Suppressor macrophage (primary cell): ENCODE results near the gene BST1.
"Not testable (repeated sequence)": the region's sequence is repeated elsewhere in the genome, so short reads cannot be mapped to it uniquely, and the experiment has no call there.

Source experiments
- DNase-seq, 4 experiments: peaks; one replicate each; pipeline ENCODE4 v3.0.0-alpha.2; 2020 to 2022

The BST1 gene

DNA sequence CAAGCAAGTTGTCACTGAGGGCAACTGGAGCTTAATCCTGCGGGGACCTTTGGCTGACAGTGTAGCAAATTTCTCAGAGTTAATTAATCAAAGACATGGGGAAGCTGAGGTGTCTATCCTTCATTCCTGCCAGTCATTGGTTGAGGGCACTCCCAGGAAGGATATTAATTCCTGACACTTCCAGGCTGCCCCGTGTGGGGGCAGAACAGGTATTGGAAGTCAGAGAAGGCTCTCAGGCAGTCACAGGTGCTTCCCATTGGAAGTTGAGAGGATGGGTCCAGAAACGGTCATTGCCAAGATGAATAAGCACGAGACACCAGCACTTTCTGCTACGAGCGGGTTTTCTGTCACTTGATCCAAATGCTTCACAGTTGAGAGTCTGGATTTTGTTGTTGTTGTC is 46.1 kb downstream of the BST1 start:
- DNase-seq = no peak

DNA sequence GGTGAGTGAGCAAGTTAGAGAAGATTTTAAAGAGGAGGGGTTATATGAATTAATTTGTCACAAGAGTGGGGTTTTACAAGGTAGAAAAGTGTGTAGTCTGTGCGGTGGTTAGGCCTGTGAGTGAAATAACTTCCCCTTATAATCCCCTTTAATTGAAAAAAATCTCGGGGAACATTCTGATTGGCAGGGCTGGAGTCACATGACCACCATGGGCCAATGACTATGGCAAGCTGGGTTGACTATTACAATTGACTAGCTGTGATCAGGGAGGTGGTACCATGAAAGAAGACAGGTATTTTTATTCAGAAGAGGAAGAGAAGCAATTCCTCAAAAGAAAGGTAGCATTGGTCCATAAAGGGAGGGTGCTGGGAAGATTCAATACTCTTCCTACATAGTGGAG is 48.3 kb downstream of the BST1 start:
- no peak for DNase-seq

DNA sequence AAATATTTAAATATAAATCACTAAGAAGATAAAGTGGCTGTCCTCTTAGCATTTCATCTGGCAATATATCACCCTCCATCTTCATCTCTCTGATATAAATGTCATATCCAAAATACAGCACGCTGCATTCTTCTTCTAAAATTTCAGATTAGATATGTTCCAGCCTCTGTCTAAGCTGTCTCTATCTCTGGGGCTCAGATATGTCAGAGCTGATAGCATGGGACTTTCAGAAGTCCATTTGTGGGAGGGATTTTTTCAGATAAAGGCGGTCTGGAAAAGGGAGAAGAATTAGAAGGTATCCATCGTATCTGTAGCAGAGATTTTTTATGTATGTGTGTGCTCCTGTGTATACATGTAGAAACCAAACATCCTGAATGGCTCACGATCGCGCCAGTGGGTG is 50.2 kb downstream of the BST1 start:
- DNase-seq = no peak

DNA sequence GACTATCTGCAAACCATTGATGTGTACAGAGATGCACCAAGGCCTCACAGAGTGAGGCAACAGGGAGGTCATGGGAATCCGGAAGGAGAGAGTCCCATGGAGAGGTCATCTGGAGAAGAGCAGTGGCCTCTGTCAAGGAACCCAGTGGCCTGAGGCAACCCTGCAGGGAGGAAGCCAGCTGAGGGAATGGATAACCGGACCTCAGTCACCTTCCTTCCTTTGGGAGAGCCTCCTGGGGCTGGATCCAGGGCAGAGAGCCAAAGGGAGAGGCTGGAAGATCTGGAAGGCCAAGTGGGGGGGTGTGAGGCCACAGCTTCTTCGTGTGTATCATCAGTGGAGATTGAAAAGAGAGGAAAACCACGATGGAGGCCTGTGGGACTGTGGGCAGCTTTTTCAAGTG is 50.9 kb downstream of the BST1 start:
- no peak for DNase-seq

DNA sequence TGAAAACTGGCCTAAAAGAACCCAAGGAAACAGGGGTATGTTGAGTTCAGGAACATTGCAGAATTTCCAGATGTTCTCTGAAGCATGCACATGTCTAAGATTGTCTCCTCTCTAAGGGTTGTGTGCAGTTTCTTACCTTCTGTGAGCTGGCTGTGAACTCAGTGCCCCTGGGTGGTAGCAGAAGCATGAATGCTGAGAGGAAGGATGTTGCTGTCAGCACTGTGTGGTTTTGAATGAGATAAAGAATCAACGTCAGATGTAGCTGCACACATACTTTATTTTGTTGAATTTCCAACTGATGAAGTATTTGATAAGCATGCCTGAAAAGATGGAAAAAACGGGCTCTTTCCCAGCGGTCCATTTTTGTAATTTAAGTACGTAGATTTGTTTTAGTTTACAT is 51.5 kb downstream of the BST1 start:
- no peak for DNase-seq

DNA sequence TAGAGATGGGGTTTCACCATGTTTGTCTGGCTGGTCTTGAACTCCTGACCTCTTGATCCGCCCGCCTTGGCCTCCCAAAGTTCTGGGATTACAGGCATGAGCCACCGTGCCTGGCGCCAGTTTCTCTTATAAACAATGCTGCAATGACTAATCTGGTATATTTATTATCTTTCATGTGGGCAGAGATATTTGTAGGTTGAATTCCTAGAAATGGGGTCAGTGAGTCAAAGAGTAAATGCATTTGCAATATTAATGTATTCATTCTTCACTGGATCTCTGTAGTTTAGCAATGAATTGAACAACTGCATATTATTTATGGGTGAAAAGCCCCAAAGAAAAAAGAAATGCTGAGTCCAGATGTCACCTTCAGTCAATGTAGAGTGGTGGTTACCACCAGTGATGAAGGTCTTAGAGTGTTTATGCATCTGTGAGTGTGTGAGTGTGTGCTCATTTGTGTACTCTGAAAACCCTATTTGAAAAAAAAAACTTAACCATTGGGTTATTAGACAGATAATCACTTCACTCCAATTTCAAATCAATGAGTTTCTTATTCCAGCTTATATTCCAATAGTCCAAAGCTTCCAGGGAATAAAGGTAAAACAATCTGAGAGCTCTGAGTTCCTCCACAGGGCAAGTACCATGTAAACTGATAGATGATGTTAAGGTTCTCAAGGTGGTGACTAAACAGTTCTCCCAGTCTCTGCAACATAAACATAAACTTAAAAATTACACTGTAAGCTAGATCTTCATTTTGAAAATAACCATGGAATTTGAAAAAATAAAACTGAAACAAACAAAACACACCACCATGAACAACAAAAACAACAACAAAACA is 52.7 kb downstream of the BST1 start:
- no peak for DNase-seq

DNA sequence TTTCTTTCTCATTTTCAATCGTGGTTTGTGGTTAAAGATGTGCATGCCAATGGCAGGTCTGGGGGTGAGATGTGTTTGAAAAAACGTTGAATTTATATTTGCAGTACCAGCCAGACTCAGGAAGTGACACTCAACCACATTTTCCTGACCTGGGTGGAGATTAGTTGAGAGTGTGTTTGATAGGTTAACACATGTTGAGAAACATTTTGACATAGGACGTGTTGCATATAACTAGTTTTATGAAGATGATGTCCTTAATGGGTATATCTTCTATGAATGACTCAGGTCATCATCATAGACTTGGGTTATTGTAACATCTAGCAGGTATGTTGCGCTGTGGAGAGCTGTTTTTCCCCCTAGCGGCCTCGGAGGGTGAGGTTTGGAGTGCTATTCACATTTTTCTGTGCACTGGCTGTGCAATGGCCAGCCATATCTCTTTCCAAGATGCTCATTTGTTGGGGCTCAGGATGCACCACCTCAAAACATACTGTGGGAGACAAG is 53.5 kb downstream of the BST1 start:
- DNase-seq = peak in 3 of 4 experiments; percentile 23 to 44 (median 25)

DNA sequence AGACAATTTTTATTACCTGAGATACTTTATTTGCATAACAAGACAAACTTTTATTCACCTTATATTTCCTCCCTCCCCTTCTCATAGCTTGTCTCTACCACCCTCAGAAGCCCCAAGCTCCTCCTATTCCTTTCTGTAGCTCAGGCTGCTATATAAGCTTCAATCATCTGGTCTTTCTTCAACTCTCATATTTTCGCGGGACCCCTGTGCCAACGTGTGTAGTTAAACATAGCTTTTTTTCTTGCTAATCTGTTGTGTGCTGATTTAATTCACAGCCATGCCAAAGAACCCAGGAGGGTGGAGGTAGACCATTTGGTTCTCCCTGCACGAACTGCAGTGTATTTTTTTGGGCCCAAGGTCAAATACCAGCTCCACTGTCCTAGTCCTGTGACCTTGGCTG is 54.2 kb downstream of the BST1 start:
- DNase-seq = no peak

DNA sequence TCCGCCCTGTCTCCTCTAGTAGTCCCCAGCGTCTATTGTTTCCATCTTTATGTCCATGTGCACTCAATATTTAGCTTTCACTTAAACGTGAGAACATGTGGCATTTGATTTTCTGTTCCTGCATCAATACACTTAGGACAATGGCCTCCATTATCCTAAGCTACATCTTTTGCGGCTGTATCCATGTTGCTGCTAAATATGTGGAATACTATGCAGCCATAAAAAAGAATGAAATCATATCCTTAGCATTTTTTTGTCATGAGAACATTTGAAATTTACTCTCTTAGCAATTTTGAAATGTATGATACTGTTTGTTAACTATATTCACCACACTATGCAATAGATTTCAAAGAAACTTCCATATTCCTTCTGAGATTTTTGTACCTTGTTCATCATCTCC is 55.4 kb downstream of the BST1 start:
- no peak for DNase-seq

DNA sequence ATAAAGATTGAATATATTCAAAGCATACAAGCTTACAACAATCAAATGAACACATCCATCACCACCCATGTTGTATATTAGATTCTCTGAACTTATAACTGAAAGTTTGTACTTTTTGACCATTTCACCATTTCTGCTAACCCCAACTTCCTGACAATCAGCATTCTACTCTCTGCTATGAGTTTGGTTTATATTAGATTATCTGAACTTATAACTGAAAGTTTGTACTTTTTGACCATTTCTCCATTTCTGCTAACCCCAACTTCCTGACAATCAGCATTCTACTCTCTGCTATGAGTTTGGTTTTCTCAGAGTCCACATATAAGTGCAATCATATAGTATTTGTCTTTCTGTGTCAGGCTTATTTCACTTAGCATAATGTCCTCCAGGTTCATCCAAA is 59.6 kb downstream of the BST1 start:
- not testable (repeated sequence) for DNase-seq

DNA sequence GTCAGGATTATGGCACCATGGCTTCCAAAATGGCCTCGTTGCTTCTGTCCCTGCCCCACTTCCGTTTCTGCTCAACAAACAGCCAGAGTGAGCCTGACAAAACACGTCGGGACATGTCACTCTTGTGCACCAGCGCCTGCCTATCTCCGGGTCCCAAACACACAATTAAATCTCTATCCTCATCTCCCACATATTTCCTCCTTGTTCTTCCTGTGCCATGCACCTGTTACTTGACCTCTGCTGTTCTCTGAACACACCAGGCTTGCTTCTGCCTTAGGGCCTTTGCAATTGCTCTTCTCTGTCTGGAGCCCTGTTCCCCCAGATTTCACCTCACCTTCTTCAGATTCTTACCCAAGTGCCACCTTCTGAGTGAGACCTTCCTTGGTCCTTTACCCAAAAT is 62.5 kb downstream of the BST1 start:
- no peak for DNase-seq

DNA sequence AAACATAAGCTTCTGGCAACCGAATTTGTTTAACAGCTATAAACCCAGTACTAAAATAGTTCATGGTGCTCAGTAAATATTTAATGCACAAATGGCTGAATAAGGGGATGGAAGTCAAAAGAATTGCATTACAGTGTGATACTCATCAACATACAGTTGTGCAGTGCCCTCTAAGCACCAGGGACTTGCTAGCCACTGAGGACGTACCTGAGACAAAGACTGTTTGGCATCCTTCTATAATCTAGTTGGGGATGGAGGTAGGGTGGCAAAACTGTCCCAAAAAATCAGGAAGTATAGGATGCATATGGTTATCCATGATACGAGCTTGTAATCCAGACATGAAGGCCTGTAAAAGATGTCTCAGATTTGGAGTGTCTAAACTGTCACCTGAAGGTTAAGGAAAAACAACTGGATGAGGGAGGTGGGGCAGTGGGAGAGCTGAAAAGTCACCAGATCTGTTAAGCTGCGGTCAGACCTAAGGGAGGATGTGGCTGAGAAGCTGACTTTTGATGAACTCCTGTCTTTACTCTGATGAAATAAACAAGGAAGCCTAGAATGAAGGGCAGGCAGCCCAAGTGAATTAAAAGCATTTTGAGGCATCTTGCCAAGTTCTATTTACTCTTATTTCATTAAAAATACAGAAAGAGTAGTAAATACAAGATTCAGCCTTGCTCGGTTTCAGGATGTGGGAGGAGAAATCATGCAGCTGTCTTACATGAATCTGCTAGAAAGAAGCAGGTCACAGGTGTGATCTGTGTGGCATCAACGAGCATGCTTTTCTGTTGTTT is 63.2 kb downstream of the BST1 start:
- peak in 1 of 4 experiments; percentile 12 for DNase-seq

DNA sequence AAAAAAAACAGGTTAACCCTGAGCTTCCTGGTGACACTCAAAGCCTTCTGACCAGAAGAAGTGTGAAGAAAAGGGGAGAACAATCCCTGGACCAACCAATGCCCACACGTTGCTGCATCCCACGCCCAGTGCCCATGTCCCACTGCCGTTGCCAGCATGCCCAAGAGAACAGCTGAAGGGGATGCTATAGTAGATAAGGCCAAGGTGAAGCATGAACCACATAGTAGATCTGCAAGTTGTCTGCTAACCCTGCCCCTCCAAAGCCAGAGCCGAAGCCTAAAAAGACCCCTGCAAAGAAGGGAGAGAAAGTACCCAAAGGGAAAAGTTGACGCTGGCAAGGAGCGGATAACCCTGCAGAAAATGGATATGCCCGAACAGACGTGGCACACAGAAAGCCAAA is 64.0 kb downstream of the BST1 start:
- no peak for DNase-seq

DNA sequence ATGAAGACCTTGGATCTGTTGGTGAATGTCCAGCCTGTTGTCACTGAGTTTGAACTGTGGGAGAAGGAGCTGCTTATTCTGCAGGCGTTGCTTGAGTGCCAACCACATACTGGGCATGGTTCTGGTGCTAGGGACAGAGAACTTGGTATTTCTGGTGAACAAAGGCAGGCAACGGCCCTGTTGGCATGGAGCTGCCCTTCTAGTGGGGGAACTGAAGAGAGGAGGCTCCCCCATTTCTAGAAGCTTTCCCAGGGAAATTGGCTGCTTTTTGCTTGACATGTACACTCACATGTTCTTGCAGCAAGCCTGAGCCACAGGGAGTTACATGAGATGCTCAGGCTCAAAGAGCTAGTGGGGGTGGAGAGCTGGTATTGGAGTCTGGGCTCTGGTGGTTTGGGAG is 66.3 kb downstream of the BST1 start:
- DNase-seq = no peak

DNA sequence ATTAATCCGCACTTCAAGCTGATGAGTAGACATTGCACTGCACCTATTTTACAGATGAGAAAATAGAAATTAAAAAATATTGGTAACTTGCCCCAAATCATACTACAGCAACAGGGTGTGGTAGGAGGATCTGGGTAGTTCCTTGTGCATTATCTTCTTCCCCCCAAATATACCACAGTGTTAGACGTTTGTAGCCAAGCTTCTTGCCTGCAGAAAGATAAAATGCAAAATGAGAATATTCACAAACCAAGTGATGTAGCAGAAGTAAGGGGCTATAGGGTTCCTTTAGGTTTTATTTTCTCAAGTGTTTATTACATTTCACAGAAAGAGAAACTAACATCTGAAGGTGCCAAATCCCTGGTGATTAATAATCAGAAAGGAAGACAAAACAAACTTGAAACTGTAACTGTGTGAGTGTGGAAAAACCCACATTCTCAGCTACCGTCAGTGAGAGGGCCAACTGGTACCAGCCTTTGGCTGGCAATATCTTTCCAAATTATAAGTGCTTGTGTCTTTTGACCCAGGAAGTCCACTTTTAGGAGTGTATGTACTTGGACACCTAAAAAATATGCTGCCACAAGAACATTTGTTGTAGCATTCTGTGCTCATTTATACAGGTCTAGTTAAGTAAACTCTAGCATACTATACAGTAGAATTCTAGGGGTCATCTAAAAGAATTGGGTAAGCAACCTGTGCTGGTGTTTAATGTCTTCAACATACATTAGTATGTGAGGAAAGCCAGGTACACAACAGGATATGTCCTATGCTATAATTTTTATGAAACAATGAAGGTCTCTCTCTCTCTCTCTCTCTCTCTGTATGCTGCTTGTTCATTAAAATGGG is 68.6 kb downstream of the BST1 start:
- no peak for DNase-seq

DNA sequence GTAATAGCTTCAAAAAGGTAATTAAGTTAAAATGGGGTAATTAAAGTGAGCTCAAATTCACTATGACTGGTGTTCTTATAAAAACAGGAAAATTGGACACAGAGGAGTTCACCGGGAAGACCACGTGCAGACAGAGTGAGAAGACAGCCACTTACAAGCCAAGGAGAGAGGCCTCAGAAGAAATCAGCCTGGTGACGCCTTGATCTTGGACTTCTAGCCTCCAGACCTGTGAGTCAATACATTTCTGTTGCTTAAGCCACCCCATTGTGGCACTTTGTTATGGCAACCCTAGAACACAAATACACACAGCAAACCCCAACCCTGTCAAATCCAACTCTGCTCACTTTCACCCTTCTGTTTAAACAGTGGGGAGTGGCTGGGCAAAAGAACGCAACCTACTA is 71.2 kb downstream of the BST1 start:
- peak in 2 of 4 experiments; percentile 18 to 21 for DNase-seq

DNA sequence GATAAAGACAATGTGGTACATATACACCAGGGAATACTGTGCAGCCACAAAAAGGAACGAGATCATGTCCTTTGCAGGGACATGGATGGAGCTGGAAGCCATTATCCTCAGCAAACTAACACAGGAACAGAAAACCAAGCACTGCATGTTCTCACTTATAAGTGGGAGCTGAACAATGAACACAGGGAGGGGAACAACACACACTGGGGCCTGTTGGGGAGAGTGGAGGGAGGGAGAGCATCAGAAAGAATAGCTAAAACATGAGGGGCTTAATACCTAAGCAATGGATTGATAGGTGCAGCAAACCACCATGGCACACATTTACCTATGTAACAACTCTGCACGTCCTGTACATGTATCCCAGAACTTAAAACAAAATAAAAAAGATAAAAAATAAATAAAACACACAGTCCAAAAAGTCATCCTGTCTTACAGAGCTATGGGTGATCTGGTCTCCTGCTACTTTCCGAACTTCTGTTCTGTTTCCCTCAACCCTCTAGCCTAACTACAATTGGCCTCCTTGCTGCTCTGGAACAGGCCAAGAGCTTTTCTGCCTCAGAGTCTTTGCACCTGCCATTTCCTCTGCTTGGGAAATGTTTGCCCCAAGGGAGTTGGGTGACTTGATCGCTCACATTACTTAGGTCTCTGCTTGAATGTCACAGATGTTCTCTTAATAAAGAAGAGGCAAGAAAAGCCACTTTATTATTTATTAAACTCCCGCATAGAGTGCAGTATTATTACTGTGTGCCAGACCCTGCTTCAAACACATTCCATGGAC is 74.2 kb downstream of the BST1 start:
- DNase-seq = no peak

DNA sequence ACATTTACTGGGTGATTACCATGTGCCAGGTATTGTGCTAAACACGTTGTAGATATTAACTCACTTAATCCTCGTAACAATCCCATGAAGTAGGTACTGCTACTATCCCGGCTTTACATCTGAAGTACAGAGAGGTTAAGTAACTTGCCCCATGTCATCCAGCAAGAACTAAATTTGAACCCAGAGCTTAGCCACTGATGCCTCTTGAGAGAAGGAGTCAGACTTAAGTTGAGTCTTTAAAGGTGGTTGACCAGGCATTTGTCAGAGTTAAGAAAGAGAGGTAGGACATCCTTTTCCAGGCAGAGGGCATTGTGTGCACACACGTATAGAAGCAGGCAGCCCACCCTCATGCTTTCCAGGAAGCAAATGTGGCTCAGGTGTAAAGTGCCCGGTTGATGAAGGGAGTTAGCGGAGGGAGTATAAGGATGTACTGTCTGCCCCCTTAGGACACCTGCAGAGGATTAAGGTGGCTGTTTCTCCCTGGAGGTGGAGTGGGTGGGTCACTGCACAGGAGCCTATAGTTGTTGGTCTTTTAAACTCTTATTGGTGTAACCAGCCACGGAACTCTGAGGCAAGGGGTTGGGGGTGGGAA is 74.9 kb downstream of the BST1 start:
- DNase-seq = no peak

DNA sequence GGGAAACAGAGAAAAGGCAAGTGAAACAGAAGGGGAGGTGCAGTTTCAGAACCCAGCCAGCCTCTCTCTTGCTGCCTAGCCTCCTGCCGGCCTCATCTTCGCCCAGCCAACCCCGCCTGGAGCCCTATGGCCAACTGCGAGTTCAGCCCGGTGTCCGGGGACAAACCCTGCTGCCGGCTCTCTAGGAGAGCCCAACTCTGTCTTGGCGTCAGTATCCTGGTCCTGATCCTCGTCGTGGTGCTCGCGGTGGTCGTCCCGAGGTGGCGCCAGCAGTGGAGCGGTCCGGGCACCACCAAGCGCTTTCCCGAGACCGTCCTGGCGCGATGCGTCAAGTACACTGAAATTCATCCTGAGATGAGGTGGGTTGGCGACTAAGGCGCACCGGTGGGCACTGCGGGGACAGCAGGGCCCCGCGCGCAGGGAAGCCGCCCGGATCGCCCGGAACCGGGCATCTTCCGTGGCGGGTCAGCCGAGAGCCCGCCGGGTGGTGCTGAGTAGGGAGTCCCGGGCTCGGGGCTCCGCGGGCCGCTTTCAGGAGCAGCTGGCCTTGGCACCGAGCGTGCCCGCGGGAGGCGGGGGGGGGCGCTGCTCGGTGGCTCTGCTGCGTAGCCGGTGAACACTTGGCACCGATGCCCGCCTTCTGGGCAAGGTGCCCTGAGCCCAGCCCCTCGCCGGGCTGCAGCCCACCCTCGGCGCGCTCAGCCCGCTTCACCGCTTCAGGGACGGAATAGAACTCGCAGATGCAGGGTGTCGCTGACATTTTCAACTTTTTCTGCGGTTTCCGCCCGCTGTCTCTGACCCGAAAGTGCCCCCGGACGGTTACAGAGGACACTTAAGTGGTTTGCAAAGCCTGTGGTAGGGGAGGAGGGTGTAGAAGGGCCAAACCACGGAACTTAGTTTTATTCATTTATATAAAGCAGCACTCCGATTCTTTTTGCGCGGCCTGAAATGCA is 75.7 kb downstream of the BST1 start, which contains the start of gene CD38:
CD38 (plus strand) TSS at position 40 of the 953 bp plus-strand sequence; CDS start at position 127, 87 bp downstream.
- DNase-seq = peak; percentile 20 to 50 (median 46)

DNA sequence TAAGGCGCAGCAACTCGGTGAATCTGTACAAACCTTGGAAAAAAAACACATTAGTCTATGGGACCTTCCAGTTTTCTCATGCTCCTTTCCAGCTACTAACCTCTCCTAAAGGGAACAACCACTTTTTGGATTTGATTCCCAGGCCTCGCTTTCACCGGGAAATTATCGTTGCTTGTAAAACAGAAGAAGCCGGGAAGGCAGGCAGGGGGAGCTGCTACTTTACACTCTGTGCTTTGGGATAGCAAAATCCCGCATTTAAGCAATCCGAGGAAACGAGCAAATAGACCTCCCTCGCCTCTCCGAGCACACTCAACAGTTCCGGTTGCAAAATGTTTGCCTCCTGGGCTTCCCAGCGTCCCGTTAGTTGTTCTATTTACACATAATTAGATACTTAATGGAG is 76.4 kb downstream of the BST1 start:
- DNase-seq = peak; percentile 42 to 61 (median 51)
